ENCODE measurements around the gene IDH1.
A peak's percentile ranks its signal among the peaks of the same experiment; 100 is the strongest.

DNA sequence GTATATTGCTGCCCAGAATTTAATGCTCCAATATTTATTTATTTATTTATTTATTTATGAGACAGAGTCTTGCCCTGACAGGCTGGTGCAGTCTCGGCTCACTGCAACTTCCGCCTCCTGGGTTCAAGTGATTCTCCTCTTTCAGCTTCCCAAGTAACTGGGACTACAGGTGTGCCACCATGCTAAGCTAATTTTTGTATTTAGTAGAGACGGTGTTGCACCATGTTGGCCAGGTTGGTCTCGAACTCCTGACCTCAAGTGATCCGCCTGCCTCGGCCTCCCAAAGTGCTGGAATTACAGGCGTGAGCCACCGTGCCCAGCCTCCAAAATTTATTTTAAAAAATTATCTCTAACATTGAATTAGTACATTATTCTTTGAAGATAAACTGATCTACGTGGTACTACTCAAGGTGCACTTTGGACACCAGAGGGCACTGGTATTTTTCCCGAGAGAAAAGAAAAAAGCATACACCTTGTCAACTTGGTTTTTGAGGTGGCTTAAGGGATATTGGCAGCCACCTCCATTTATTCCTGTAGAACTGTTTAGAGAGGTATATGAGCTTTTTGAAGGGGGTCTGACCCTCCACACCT, 1.4 kb upstream of the IDH1 start:
- no peak for TF ChIP-seq EZH2 (IDR thresholded peaks at IDR 0.05; ENCODE audit: low read length, unreplicated experiment)
- TF ChIP-seq, protein P1, sequence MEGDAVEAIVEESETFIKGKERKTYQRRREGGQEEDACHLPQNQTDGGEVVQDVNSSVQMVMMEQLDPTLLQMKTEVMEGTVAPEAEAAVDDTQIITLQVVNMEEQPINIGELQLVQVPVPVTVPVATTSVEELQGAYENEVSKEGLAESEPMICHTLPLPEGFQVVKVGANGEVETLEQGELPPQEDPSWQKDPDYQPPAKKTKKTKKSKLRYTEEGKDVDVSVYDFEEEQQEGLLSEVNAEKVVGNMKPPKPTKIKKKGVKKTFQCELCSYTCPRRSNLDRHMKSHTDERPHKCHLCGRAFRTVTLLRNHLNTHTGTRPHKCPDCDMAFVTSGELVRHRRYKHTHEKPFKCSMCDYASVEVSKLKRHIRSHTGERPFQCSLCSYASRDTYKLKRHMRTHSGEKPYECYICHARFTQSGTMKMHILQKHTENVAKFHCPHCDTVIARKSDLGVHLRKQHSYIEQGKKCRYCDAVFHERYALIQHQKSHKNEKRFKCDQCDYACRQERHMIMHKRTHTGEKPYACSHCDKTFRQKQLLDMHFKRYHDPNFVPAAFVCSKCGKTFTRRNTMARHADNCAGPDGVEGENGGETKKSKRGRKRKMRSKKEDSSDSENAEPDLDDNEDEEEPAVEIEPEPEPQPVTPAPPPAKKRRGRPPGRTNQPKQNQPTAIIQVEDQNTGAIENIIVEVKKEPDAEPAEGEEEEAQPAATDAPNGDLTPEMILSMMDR (conservative IDR thresholded peaks at IDR 0.05; ENCODE audit: low read depth, low read length), result peak; percentile 51
